ENCODE results near the gene MACROD2.

The MACROD2 gene

GRCh38 chr20:15776770-15777466, 1781.6 kb downstream of the MACROD2 start:
- no peak for TF ChIP-seq CTCF (IDR thresholded peaks at IDR 0.05; ENCODE audit: insufficient read depth, low read depth, low read length, missing control alignments)
- DNase-seq (ENCODE audit: low read depth): no peak
- H3K4me3 ChIP-seq (ENCODE audit: low read depth, low read length): no peak overlapping the region

DNA sequence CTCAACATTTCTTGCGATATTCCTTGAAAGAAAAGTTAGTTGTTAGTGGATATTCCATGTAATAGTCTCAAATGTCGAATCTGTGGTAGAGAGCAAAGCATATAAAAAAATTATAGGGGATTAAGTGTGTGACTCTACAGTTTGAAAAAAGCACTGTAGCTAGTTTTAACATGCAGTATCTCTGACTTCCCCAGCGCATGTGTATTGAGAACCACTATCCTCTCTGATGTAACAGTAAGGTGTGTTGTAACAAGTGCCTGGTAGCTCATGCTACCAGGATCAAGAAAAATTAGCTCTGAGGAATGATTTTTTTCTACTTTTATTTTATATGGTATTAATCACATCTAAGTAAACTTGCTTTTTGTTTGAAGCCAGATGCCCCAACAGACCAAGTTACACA, 1788.7 kb downstream of the MACROD2 start:
- TF ChIP-seq CTCF (IDR thresholded peaks at IDR 0.05; ENCODE audit: insufficient read depth, low read depth, low read length, missing control alignments): no peak
- no peak for DNase-seq (ENCODE audit: low read depth)
- H3K4me3 ChIP-seq (ENCODE audit: low read depth, low read length): no peak overlapping the region

GRCh38 chr20:15789079-15789478, 1793.8 kb downstream of the MACROD2 start:
- H3K4me3 ChIP-seq (ENCODE audit: low read depth, low read length): no peak overlapping the region
- TF ChIP-seq CTCF (IDR thresholded peaks at IDR 0.05; ENCODE audit: insufficient read depth, low read depth, low read length, missing control alignments): no peak
- DNase-seq (ENCODE audit: low read depth): no peak

GRCh38 chr20:15792855-15793254, 1797.5 kb downstream of the MACROD2 start:
- no peak overlapping the region for H3K4me3 ChIP-seq (ENCODE audit: low read depth, low read length)
- no peak for DNase-seq (ENCODE audit: low read depth)
- TF ChIP-seq CTCF (IDR thresholded peaks at IDR 0.05; ENCODE audit: insufficient read depth, low read depth, low read length, missing control alignments): no peak

DNA sequence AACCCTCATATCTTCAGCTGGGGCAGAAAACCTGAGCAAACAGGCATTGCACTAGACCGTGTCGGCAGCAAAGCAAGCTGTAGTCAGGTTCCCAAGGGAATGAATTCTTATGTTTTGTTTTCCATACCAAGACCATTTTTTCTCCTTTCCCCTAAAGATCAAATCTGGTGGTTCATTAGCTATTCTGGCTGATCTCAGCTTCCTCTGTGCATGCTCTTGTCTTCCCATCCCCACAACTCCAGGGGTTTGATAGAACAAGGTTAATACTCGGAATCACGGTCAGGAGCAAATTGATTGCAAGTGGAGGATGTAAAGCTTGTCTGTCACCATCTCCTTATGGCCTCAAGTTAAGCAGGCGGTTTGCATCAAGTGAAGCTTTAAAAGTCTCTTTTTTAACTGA, 1799.1 kb downstream of the MACROD2 start:
- DNase-seq (ENCODE audit: low read depth): no peak
- TF ChIP-seq CTCF (IDR thresholded peaks at IDR 0.05; ENCODE audit: insufficient read depth, low read depth, low read length, missing control alignments): no peak
- no peak overlapping the region for H3K4me3 ChIP-seq (ENCODE audit: low read depth, low read length)

DNA sequence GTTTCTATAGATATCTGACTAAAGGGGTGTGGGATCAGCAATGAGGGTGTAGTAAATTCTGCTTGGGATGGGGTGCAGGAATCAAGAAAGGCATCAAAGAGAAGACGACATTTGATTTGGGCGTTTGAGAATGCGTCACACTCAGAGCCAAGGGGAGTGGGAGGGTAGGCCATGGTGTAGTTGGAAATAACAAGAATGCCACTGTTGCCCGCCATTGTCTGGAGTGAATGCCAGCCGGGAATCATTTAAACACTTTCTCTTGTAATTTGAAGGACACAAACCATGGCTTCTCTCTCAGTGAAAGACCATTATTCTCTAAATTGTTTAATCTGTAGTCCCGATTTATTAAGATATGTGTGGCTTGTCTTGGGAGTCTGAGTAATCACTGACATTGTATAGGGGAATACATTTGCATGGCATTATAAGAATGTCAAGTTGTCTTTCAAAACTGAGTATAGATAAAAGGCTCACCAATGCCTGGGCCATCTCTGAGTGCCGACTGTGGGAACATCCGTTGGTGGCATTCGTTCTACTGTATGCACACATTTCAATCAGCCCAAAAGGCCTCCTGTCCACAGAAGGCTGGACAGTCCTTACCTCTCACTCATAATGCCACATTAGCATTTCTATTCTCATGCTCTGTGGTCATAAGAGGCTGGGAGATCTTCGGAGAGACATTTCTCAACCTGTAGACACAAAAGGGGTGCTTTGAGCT, 1800.1 kb downstream of the MACROD2 start:
- H3K4me3 ChIP-seq (ENCODE audit: low read depth, low read length): no peak overlapping the region
- TF ChIP-seq CTCF (IDR thresholded peaks at IDR 0.05; ENCODE audit: insufficient read depth, low read depth, low read length, missing control alignments): no peak
- no peak for DNase-seq (ENCODE audit: low read depth)
